Pancreas (tissue), 10 donors: Measurements from ENCODE around the gene INPP5A. TPM values are rescaled to one million over a fixed set of nuclear protein-coding genes. Genes with fewer than 3 reads are reported as not detected.

Experiments
- ATAC-seq, 4 donors: fragments of 200-7000 bp; cut with Tn5 transposase; one replicate each; pipeline versions ENCODE4 v1.8.0 to v1.9.1; 2020; ENCODE audit warnings: mild to moderate bottlenecking in 4 of 4, moderate library complexity in 4 of 4
- DNase-seq, 6 donors: peaks; one replicate each; pipeline ENCODE4 v3.0.0-alpha.2; 2020
- FAIRE-seq: peaks from 2 replicates; lab custom pipeline; 2012; peaks lifted over from hg19 to GRCh38; lab: Jason Lieb, UNC
- H3K27ac ChIP-seq, 4 donors: fragments of 200-600 bp; sonication (generic); 1 replicate in 3 of 4; 2 replicates in 1 of 4; pipeline versions ENCODE4 v1.5.0 to v1.8.0; 2020
- H3K27me3 ChIP-seq, 4 donors: fragments of 200-600 bp; one replicate each; pipeline ENCODE4 v1.8.0; 2021
- H3K36me3 ChIP-seq, 3 donors: fragments of 200-600 bp; sonication (generic) in 1 of 3; one replicate each; pipeline versions ENCODE4 v1.5.0 to v1.8.0; 2020 to 2021
- H3K4me1 ChIP-seq, 3 donors: fragments of 200-600 bp; one replicate each; pipeline ENCODE4 v1.8.0; 2021
- H3K4me3 ChIP-seq, 4 donors: fragments of 200-600 bp; sonication (generic) in 2 of 4; one replicate each; pipeline versions ENCODE4 v1.5.0 to v1.8.0; 2020 to 2021
- H3K9me3 ChIP-seq, 4 donors: fragments of 200-600 bp; one replicate each; pipeline ENCODE4 v1.8.0; 2021
- WGBS, 2 donors: extraction: QIAGEN DNeasy Blood & Tissue Kit; methylation state at CpG; one replicate each; pipeline ENCODE4 v1.1.7; 2013; 5-methylcytosine and 5-hydroxymethylcytosine counted together
- intact Hi-C, 3 donors: fragments of 100-400 bp; cut with DNase I; formaldehyde crosslinking; loops; one replicate each; pipeline versions ENCODE4 v1.11.1 to v1.14.2; 2022
- polyA plus RNA-seq, 2 donors: library from polyadenylated mRNA; stranded (reverse); fragments of 200-250 nt; gene quantifications; one replicate each; pipeline ENCODE4 v1.2.3, GENCODE V29; 2013
- total RNA-seq, 6 donors: library from RNA; stranded (reverse); fragmentation: NEBNext Ultra II Directional in 4 of 6; extraction: Animal tissue kit (Norgen Biotek cat#: 25700) in 4 of 6; gene quantifications; one replicate each; pipeline versions ENCODE4 v1.2.1 to v1.2.4, GENCODE V29; 2021 to 2023
- TF ChIP-seq, protein P1 (sequence below), 4 donors: fragments of 200-600 bp; sonication (generic) in 3 of 4; IDR thresholded peaks; one replicate each; pipeline versions ENCODE4 v1.5.0 to v1.8.0; 2021; ENCODE audit warnings: antibody characterized with exemption in 4 of 4
- donor health status: healthy with polysubstance abuse.
- donor health status: DM: no; HTN: no; CAD: no; lungs with moderate emphysema.
- donor health status: DM: no; HTN: no; CAD: no.
- donor health status: control.
- donor health status: control.
- donor health status: Bipolar disorder and iron deficiency.
- donor health status: DM: yes; HTN: yes; CAD: no.
- donor health status: DM: no; HTN: no; CAD: no.
- donor health status: DM: no; HTN: no; CAD: no.
- donor health status: DM: yes; HTN: yes; CAD: no.

The INPP5A gene
- total and polyA plus RNA-seq, 8 donors = 5.9 to 15.6 (median 11.3) TPM

DNA sequence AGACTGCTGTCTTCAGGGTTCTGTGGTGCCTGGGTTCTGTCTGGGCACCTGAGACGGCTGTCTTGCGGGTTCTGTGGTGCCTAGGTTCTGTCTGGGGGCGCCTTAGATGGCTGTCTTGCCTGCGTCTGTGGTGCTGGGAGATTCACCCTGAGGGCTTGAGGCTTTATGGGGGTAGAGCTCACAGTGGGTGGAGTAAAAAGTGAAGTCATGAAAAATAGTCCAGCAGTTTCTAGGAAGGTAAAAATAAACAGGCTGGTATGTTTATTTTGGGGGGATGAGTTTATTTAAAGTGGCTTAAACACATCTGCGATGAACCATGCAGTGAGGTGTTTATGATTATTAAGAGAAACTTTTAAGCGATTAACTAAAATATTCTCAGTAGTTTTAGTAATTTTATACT is 184.1 kb downstream of the INPP5A start:
- FAIRE-seq (no peak), DNase-seq (no peak), ATAC-seq (no peak)
- H3K4me3 ChIP-seq = no peak overlapping the region
- H3K36me3 ChIP-seq = no peaks in the 10 kb centered on the region
- no peaks in the 10 kb centered on the region for H3K27me3 ChIP-seq
- H3K4me1 ChIP-seq = no peaks in the 10 kb centered on the region
- no peak overlapping the region for H3K27ac ChIP-seq
- TF ChIP-seq, protein P1, sequence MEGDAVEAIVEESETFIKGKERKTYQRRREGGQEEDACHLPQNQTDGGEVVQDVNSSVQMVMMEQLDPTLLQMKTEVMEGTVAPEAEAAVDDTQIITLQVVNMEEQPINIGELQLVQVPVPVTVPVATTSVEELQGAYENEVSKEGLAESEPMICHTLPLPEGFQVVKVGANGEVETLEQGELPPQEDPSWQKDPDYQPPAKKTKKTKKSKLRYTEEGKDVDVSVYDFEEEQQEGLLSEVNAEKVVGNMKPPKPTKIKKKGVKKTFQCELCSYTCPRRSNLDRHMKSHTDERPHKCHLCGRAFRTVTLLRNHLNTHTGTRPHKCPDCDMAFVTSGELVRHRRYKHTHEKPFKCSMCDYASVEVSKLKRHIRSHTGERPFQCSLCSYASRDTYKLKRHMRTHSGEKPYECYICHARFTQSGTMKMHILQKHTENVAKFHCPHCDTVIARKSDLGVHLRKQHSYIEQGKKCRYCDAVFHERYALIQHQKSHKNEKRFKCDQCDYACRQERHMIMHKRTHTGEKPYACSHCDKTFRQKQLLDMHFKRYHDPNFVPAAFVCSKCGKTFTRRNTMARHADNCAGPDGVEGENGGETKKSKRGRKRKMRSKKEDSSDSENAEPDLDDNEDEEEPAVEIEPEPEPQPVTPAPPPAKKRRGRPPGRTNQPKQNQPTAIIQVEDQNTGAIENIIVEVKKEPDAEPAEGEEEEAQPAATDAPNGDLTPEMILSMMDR (IDR thresholded peaks at IDR 0.05) = no peak
- intact Hi-C loops = no loop called here
- H3K9me3 ChIP-seq = no peaks in the 10 kb centered on the region
- WGBS, 2 donors = 91 to 92% methylated on average over 6 of the region's 6 CpGs

DNA sequence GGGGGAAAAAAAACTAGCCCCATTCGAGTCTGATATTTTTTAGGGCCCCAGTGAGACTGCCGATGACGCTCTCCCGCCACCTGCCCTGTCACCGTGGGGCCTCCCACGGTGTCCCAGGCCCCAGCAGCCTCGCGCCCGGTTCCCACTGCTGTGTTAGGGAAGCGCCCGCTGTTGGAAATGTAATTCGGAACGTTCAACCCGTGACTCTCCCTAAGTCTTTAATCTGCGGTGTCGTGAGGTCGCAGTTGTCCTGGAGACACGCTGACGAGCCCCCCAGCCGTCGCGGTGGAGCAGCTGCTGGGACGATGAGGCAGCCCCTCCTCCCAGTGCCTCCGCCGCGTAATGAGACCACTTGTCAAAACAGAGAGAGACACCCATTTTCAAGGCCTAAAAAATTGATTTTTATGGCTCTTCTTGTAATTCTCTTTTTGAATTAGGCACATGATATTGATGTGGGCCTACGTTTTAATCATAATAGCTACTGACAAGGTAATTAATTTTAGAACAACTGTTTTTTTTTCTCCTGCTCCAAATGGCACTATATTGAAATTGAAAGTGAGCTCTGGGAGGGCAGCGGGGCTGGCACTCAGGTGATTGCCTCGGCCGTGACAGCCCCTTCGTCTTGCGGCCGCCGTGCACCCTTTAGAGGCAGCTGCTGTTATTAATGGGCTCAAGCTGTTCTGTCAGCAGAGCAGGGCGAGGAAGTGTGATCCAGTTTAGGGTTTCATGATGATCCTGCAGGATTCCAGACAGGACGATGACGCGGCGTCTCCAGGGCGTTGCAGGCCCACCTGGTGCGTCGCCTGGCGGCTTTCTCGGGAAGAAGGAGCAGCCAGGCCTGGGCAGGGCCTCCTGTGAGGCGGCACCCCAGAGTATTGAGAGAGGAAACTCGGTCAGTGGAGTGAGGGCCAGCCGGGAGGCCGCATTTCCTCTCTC is 185.1 kb downstream of the INPP5A start:
- H3K36me3 ChIP-seq = no peaks in the 10 kb centered on the region
- no peaks in the 10 kb centered on the region for H3K4me1 ChIP-seq
- intact Hi-C loops = no loop called here
- FAIRE-seq (no peak), ATAC-seq (peak in 2 of 4 donors; percentile 18 to 40), DNase-seq (no peak)
- WGBS, 2 donors = 92 to 93% methylated on average over 48 of the region's 48 CpGs
- TF ChIP-seq, protein P1 (IDR thresholded peaks at IDR 0.05) = no peak
- H3K27me3 ChIP-seq = no peaks in the 10 kb centered on the region
- no peak overlapping the region for H3K27ac ChIP-seq
- H3K9me3 ChIP-seq = no peaks in the 10 kb centered on the region
- no peak overlapping the region for H3K4me3 ChIP-seq

DNA sequence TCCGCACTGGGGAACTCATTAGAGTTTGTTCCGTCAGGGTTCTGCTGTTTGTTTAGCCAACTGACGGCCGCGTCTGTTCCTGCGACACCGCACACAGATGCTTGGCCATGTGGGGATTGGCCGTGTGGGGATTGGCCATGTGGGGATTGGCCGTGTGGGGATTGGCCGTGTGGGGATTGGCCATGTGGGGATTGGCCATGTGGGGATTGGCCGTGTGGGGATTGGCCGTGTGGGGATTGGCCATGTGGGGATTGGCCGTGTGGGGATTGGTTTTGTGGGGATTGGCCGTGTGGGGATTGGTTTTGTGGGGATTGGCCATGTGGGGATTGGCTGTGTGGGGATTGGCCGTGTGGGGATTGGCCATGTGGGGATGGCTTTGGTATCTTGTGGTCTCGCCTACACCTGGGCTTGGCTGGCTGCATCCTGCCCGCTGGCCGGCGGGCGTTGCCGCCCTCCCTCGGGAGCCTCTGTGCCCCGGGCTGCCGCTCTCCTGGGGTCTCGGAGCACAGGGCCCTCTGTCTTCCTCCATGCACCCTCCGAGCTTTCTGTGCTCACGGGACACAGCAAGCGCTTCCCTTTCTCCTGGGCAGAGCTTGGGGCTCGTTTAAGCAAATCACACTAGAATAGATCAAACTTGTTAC is 185.9 kb downstream of the INPP5A start:
- Histone ChIP-seq H3K4me3 (no peak overlapping the region), H3K4me1 (no peaks in the 10 kb centered on the region), H3K36me3 (no peaks in the 10 kb centered on the region), H3K9me3 (no peaks in the 10 kb centered on the region), H3K27me3 (no peaks in the 10 kb centered on the region), H3K27ac (no peak overlapping the region)
- ATAC-seq = no peak
- WGBS, 2 donors = 93 to 95% methylated on average over 29 of the region's 29 CpGs
- intact Hi-C loops = no loop called here
- no peak for FAIRE-seq
- TF ChIP-seq, protein P1 (IDR thresholded peaks at IDR 0.05) = no peak
- no peak for DNase-seq

DNA sequence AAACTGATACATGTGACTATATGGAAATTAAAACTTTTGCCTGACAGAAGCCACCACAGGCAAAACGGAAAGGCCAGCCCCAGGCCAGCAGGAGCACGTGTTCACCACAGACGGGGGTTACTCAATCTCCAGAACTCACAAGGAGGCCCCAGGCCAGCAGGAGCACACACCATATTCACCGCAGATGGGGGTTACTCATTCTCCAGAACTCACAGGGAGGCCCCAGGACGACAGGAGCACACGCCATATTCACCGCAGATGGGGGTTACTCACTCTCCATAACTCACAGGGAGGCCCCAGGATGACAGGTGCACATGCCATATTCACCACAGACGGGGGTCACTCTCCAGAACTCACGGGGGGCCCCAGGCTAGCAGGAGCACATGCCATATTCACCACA is 186.9 kb downstream of the INPP5A start:
- DNase-seq = no peak
- no peaks in the 10 kb centered on the region for H3K27me3 ChIP-seq
- H3K4me3 ChIP-seq = no peak overlapping the region
- H3K36me3 ChIP-seq = no peaks in the 10 kb centered on the region
- TF ChIP-seq, protein P1 (IDR thresholded peaks at IDR 0.05) = no peak
- H3K9me3 ChIP-seq = no peaks in the 10 kb centered on the region
- no peak for ATAC-seq
- intact Hi-C loops = no loop called here
- FAIRE-seq = no peak
- no peaks in the 10 kb centered on the region for H3K4me1 ChIP-seq
- no peak overlapping the region for H3K27ac ChIP-seq
- WGBS, 2 donors = 91 to 96% methylated on average over 9 of the region's 9 CpGs
